HuH-7.5 (cell line): Measurements from ENCODE around the gene FAM81B.

Experiments used
- DNase-seq: peaks from one replicate; pipeline ENCODE4 v3.0.0; 2011; ENCODE audit warnings: low spot score

FAM81B gene

GRCh38 chr5:95401626-95402025 is 10.5 kb downstream of the FAM81B start:
- DNase-seq: no peak

- no peak for DNase-seq
These were observed 12.8 kb downstream of the FAM81B start for GRCh38 chr5:95403996-95404395.

DNA sequence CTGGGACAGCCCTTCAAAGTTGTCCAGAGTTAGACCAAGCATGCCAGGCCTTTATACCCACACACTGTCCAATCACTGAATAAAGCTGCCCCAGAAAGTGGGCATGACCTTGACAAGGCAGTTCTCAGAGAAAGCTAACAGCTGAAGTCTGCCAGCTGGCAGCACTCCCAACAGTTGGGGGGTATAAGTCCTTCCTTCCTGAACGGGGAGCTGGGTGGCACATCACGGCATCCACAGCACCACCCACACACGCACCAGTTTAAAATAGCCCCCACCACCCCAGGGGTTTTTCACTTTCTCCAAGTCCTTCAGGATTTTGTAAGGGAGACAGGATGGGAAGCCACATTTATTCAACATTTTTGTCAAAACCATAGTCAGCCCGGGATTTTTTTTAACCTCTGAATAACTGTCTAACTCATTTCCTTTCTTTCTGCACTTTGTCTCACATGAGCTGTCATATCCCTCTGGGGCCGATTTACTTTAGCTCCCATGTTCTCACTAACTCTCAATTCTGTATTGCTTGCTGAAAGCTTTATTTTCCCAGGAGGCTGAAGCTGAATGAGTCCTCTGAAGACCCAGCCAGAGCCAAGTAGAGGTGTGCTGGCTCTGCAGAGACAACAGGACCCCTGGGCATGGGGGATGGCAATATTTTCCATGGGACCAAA is 15.4 kb downstream of the FAM81B start:
- DNase-seq: no peak

GRCh38 chr5:95410279-95410678 is 19.1 kb downstream of the FAM81B start:
- DNase-seq: no peak

DNA sequence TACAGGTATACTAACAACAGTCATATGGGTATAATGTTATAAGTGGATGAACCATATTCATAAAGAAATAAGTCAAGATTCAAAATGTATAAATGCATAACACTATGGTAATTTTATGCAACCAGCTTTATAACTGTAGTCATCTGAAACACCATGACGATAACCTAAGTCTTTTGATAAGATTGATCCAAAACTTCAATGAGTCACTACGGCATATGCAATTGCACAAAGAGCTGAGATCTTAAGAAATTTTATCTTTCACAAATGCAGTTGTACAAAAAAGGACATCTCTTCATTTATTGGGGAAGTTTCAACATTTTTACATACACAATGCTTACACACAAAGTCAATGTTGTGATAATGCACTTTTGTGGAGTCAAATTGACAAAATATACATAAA is 20.3 kb downstream of the FAM81B start:
- no peak for DNase-seq

GRCh38 chr5:95414451-95414850 is 23.3 kb downstream of the FAM81B start:
- DNase-seq: no peak

DNA sequence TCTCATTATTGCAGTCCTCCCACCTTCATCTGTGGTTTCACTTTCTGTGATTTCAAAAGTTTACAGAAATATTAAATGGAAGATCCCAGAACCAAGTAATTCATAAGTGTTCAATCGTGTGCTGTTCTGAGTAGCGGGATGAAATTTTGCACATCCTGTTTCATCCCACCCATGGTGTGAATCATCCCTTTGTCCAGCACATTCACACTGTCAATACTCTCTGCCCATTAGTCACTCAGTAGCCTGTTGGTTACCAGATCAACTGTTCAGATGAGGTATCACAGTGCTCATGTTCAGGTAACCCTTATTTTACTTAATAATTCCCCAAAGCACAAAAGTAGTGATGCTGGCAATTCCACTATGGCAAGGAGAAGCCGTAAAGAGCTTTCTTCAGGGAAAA is 26.8 kb downstream of the FAM81B start:
- no peak for DNase-seq

DNA sequence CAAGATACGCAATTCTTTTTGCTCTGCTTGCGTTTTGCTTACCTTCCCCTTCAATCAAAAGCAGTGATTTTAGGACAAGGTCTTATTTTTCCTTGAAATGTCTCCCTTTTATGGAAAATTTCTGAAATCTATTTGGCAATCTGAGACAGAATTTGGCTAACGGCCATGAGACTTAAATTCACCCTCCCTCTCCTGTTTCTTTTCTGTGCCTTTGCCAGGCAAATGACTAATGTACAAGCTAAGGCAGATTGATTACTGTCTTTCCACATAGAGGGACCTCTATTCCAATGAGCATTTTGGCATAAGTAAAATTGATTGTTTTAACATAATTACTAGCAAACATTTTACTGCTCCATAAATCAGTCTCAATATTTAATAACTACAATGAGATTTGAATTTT is 31.7 kb downstream of the FAM81B start:
- no peak for DNase-seq

DNA sequence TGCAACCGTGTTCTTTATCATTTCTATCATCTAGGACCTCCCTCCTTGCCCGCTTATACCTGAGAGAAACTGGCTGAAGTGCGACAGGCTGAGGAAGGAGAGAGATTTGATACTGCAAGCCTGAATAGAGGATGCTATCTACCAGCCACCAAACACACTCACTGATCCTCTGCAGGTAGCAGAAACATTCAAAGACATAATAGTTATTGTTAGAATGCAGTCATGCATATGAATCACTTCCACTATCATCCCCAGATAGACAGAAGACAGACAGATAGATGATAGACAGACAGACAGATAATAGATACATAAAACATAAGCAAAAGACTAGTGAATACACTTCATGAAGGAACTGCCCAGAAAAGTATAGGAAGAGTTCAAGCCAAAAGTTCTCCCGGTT is 32.9 kb downstream of the FAM81B start:
- no peak for DNase-seq

GRCh38 chr5:95424526-95424925 is 33.4 kb downstream of the FAM81B start:
- no peak for DNase-seq

- DNase-seq: no peak
These were observed 35.1 kb downstream of the FAM81B start for GRCh38 chr5:95426227-95426626.

- no peak for DNase-seq
These were observed 41.6 kb downstream of the FAM81B start for GRCh38 chr5:95432779-95433178.

GRCh38 chr5:95439801-95440493 is 48.8 kb downstream of the FAM81B start:
- DNase-seq: no peak

GRCh38 chr5:95440825-95441224 is 49.7 kb downstream of the FAM81B start:
- DNase-seq: no peak

DNA sequence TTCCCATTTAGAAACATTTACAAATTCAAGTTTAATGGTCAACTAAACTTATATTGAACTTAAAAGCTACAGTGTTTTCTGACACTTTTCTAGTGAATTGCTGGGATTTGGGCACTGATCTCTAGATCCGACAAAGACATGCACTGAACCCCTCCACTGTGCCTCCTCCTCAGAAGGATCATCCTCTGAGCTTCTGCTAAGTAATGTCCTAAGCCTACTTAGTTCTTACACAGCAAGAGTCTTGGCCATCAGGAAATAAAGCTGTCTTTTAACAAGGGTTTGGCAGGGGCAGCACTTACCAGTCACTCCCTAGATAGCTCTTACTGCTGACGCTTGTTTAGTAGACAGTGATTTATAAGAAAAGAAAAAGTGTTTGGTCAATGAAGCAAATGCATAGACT is 50.5 kb downstream of the FAM81B start:
- no peak for DNase-seq

DNA sequence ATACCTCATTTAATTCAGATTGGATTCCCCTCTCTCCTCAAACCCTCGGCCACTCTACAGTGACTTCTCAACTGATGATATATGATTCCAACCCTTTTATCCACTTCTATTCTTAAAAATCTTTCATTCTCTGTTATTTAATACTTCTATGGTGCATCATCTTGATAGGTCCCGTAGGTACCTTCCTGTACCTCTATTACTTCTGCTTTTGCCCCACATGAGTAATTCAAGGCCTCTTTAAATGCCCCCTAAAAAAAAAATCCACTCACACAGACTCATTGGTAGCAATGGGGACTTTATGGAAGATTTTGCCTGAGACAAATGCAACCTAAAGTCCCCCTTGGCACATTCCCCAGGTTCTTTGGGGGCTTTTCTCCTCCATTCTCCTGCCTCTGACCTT is 54.3 kb downstream of the FAM81B start:
- DNase-seq: no peak

GRCh38 chr5:95445995-95446394 is 54.8 kb downstream of the FAM81B start:
- no peak for DNase-seq

DNA sequence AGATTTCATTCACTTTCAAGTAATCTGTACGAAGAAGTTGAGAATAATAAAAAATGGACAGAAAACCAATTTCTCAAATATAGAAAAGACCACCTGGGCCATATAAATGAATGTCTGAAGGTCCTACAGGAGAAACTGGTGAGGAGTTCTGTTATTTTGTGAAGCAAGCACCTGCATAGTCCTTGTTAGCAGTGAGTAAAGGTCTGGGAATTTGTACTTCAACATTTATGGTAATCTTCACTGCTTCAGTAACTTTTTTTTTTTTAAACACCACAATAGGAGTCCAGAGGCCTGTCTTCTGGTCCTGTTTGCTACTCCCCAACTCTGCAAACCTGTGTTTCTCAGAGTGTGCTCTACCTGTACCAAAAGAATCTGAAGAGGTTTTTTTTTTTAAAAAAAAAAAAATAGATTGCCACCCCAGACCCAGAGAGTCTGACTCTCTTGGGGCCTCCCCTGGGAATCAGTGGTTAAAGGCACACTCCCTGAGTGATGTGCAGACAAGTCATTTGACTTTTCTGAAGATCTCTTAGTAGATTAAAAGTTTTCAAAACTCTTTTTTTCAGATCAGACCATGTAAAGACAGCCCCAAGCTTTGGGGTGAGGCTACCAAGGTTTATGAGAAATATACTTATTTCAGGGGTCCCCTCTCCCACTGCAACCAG is 55.5 kb downstream of the FAM81B start:
- no peak for DNase-seq

DNA sequence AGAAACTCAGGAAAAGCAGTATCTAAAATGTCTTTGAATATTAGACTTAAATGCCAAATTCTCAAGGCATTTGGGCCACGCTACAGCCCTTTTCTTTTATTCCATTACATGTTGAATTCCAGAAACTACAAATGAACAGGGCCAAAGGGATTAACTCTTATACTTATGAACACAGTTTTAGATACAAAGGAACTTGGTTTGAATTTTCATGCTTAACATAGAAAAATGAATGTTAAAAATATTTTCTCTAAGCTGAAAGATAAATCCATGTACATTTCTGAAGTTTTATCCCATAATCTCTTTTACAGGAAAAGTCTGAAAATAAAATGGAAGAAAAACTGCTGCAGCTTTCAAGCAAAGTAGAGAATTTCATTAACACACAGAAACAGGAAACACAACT is 56.8 kb downstream of the FAM81B start:
- no peak for DNase-seq

GRCh38 chr5:95448789-95449188 is 57.6 kb downstream of the FAM81B start:
- DNase-seq: no peak

DNA sequence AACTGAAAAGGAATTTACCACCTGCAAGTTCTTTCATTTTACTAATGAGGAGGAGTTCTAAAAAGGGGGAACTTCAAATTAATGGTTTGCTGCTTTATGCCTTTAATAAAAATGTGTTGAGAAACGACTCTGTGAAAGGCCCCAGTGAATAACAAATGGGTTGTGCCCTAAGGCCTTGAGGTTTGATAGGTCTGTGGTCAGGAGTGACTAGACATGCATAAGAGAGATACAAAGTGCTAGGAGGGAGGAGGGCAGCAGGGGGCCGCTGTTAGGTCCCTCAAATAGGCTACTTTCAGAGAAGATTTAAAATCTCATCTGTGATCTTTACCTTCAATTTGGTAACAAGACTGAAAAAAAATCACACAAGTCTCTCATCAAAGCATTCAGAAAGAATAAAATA is 58.3 kb downstream of the FAM81B start:
- DNase-seq: no peak

- DNase-seq: no peak
These were observed 63.4 kb downstream of the FAM81B start for GRCh38 chr5:95454536-95454935.

DNA sequence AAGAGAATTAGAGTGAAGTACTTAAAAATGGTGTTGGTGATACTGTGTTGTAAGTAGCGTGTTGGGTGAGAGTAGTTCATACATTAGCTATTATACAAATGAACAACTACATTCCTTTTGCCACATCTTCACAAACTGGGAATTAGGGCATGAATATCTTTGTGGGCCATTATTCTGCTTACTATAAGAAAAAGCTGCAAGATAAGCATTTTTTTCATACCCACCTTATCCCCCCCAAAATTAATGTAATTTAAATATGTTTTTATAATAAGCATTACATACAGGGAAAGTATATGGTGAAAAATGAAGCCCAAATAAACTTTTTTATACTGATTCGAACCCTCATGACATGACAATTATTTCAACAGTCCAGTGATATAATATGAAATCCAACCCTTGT is 69.5 kb downstream of the FAM81B start:
- no peak for DNase-seq

GRCh38 chr5:95471487-95471886 is 80.3 kb downstream of the FAM81B start:
- DNase-seq: no peak
